Renal pelvis (tissue), 4 donors: ENCODE measurements around the gene RPL18A. TPM values are rescaled to one million over a fixed set of nuclear protein-coding genes. Genes with fewer than 3 reads are reported as not detected.

Source experiments
- DNase-seq: peaks from one replicate; pipeline ENCODE4 v3.0.0-alpha.2; 2013
- polyA plus RNA-seq, 3 donors: library from polyadenylated mRNA; unstranded; fragments of 120-200 nt; gene quantifications; one replicate each; pipeline ENCODE4 v1.2.1, GENCODE V29; 2013; ENCODE audit not compliant: insufficient read length in 3 of 3

RPL18A gene
- polyA plus RNA-seq, 3 donors: 1,096 to 1,423 (median 1,285) TPM

- DNase-seq: no peak
Measured at GRCh38 chr19:17861542-17862402, 2.1 kb downstream of the RPL18A start.

- no peak for DNase-seq
Measured at GRCh38 chr19:17862711-17863519, 3.2 kb downstream of the RPL18A start.

- DNase-seq: no peak
Measured at GRCh38 chr19:17863520-17864182, 3.9 kb downstream of the RPL18A start.

GRCh38 chr19:17865364-17866311 is 5.9 kb downstream of the RPL18A start:
- DNase-seq: no peak

- DNase-seq: no peak
Measured at GRCh38 chr19:17866312-17866963, 6.7 kb downstream of the RPL18A start.

GRCh38 chr19:17866964-17867486 is 7.3 kb downstream of the RPL18A start:
- no peak for DNase-seq

GRCh38 chr19:17868669-17869068 is 9.0 kb downstream of the RPL18A start:
- DNase-seq: no peak

- no peak for DNase-seq
Measured at GRCh38 chr19:17869114-17869608, 9.5 kb downstream of the RPL18A start.

GRCh38 chr19:17871032-17871877 is 11.5 kb downstream of the RPL18A start:
- DNase-seq: no peak

- no peak for DNase-seq
Measured at GRCh38 chr19:17871878-17872250, 12.2 kb downstream of the RPL18A start, which contains the start of gene SLC5A5. Gene SLC5A5, plus strand, starts transcription at chr19:17871945. Its CDS starts 375 bp downstream, at chr19:17872320.

- no peak for DNase-seq
Measured at GRCh38 chr19:17872251-17873001, 12.7 kb downstream of the RPL18A start.

GRCh38 chr19:17873786-17874757 is 14.4 kb downstream of the RPL18A start:
- no peak for DNase-seq

- no peak for DNase-seq
Measured at GRCh38 chr19:17874758-17875135, 15.0 kb downstream of the RPL18A start.

- DNase-seq: no peak
Measured at GRCh38 chr19:17877696-17878095, 18.0 kb downstream of the RPL18A start.

- no peak for DNase-seq
Measured at GRCh38 chr19:17879466-17879865, 19.8 kb downstream of the RPL18A start.

- no peak for DNase-seq
Measured at GRCh38 chr19:17881701-17882100, 22.0 kb downstream of the RPL18A start.
